Measurements from ENCODE around the gene HORMAD1.
"Not testable (repeated sequence)": the region's sequence is repeated elsewhere in the genome, so short reads cannot be mapped to it uniquely, and the experiment has no call there.

DNA sequence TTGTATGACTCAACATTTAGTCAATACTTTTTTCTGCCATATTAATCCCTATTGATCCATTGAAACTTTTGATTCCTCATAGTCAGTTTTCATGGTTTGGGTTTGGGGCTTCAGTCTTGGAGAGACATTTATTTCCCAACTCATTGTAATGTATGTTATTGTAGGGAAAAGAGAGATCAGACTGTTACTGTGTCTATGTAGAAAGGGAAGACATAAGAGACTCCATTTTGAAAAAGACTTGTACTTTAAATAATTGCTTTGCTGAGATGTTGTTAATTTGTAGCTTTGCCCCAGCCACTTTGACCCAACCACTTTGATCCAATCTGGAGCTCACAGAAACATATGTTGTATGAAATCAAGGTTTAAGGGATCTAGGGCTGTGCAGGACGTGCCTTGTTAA, 11.7 kb downstream of the HORMAD1 start:
- TF ChIP-seq, protein P1, sequence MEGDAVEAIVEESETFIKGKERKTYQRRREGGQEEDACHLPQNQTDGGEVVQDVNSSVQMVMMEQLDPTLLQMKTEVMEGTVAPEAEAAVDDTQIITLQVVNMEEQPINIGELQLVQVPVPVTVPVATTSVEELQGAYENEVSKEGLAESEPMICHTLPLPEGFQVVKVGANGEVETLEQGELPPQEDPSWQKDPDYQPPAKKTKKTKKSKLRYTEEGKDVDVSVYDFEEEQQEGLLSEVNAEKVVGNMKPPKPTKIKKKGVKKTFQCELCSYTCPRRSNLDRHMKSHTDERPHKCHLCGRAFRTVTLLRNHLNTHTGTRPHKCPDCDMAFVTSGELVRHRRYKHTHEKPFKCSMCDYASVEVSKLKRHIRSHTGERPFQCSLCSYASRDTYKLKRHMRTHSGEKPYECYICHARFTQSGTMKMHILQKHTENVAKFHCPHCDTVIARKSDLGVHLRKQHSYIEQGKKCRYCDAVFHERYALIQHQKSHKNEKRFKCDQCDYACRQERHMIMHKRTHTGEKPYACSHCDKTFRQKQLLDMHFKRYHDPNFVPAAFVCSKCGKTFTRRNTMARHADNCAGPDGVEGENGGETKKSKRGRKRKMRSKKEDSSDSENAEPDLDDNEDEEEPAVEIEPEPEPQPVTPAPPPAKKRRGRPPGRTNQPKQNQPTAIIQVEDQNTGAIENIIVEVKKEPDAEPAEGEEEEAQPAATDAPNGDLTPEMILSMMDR (conservative IDR thresholded peaks at IDR 0.05): not testable (repeated sequence)
- TF ChIP-seq EZH2 (IDR thresholded peaks at IDR 0.05; ENCODE audit: low read depth): not testable (repeated sequence)

Measured in PC-9 (cell line).